Measurements from ENCODE around the gene FAM76A.

The FAM76A gene

GRCh38 chr1:27770293-27770830 is 44.6 kb downstream of the FAM76A start:
- H3K9ac ChIP-seq (ENCODE audit: low read length) = no peak overlapping the region
- H2BK120ac ChIP-seq (ENCODE audit: low read depth, low read length) = no peak overlapping the region
- H3K18ac ChIP-seq (ENCODE audit: low read length) = no peak overlapping the region
- peaks cover 6% of the 10 kb centered on the region for H3K4me1 ChIP-seq (ENCODE audit: control insufficient read depth, low read depth, low read length)
- no peak overlapping the region for H3K27ac ChIP-seq (ENCODE audit: low read depth, low read length)
- H2BK15ac ChIP-seq (replicated peaks; ENCODE audit: low read depth) = no peak overlapping the region
- no peak overlapping the region for H2AK5ac ChIP-seq (ENCODE audit: low read length)
- H4K8ac ChIP-seq (ENCODE audit: low read depth, low read length) = no peak overlapping the region
- H3K4me2 ChIP-seq (ENCODE audit: low read length) = no peak overlapping the region
- H3K4me3 ChIP-seq (ENCODE audit: low read length) = no peak overlapping the region
- H3K36me3 ChIP-seq (ENCODE audit: control insufficient read depth, insufficient read depth, low read length) = no peaks in the 10 kb centered on the region
- H3K79me1 ChIP-seq (ENCODE audit: low read length) = peaks cover 8% of the 10 kb centered on the region
- no peak overlapping the region for H4K5ac ChIP-seq (ENCODE audit: low read length)
- no CpG with 5 or more reads among the region's 2 CpGs for whole genome bisulfite sequencing (ENCODE audit: extremely low coverage, insufficient coverage, low lambda C conversion rate)
- H3K79me2 ChIP-seq (ENCODE audit: control insufficient read depth, insufficient read depth, low read length) = peaks cover 6% of the 10 kb centered on the region
- H3K27me3 ChIP-seq (ENCODE audit: insufficient read depth, low read length, poor library complexity) = no peaks in the 10 kb centered on the region
- peak; percentile 90 for DNase-seq
- no peak overlapping the region for H3K56ac ChIP-seq (ENCODE audit: low read length)
- H3K23ac ChIP-seq (ENCODE audit: low read length) = no peak overlapping the region
- H3K4ac ChIP-seq (ENCODE audit: low read depth, low read length) = no peak overlapping the region
- no peak overlapping the region for H2BK5ac ChIP-seq (ENCODE audit: low read length)

- Histone ChIP-seq H2BK15ac (replicated peaks; ENCODE audit: low read depth) (no peak overlapping the region), H3K23ac (ENCODE audit: low read length) (no peak overlapping the region), H4K8ac (ENCODE audit: low read depth, low read length) (no peak overlapping the region), H3K79me2 (ENCODE audit: control insufficient read depth, insufficient read depth, low read length) (peaks cover 6% of the 10 kb centered on the region), H3K18ac (ENCODE audit: low read length) (peak overlapping the region; percentile 61), H3K56ac (ENCODE audit: low read length) (peak overlapping the region; percentile 53), H3K4me2 (ENCODE audit: low read length) (peak overlapping the region; percentile 83), H2AK5ac (ENCODE audit: low read length) (no peak overlapping the region), H3K4ac (ENCODE audit: low read depth, low read length) (no peak overlapping the region), H3K27me3 (ENCODE audit: insufficient read depth, low read length, poor library complexity) (no peaks in the 10 kb centered on the region), H4K5ac (ENCODE audit: low read length) (no peak overlapping the region), H3K79me1 (ENCODE audit: low read length) (peaks cover 8% of the 10 kb centered on the region), H3K27ac (ENCODE audit: low read depth, low read length) (peak overlapping the region; percentile 51), H2BK5ac (ENCODE audit: low read length) (no peak overlapping the region), H3K9ac (ENCODE audit: low read length) (peak overlapping the region; percentile 46), H3K36me3 (ENCODE audit: control insufficient read depth, insufficient read depth, low read length) (no peaks in the 10 kb centered on the region), H2BK120ac (ENCODE audit: low read depth, low read length) (peak overlapping the region; percentile 45), H3K4me3 (ENCODE audit: low read length) (peak overlapping the region; percentile 47), H3K4me1 (ENCODE audit: control insufficient read depth, low read depth, low read length) (peaks cover 6% of the 10 kb centered on the region)
- peak; percentile 57 for DNase-seq
- WGBS (ENCODE audit: extremely low coverage, insufficient coverage, low lambda C conversion rate) = no CpG with 5 or more reads among the region's 18 CpGs
Measured at GRCh38 chr1:27772036-27772931, 46.5 kb downstream of the FAM76A start.

GRCh38 chr1:27772932-27773825 is 47.4 kb downstream of the FAM76A start, which contains the start of gene STX12:
TSS of gene STX12 (plus strand) at chr1:27773219. CDS start at chr1:27773308, 89 bp downstream.
- peak within 1 kb of the TSS; percentile 96 for H3K4me2 ChIP-seq (ENCODE audit: low read length)
- H3K27ac ChIP-seq (ENCODE audit: low read depth, low read length) = peak within 1 kb of the TSS; percentile 51
- H3K4me3 ChIP-seq (ENCODE audit: low read length) = peak within 1 kb of the TSS; percentile 93
- no peak within 1 kb of the TSS for H3K4ac ChIP-seq (ENCODE audit: low read depth, low read length)
- peak within 1 kb of the TSS; percentile 61 for H3K18ac ChIP-seq (ENCODE audit: low read length)
- no peak within 1 kb of the TSS for H3K23ac ChIP-seq (ENCODE audit: low read length)
- peaks cover 6% of the 10 kb centered on the region for H3K79me2 ChIP-seq (ENCODE audit: control insufficient read depth, insufficient read depth, low read length)
- no peak within 1 kb of the TSS for H2BK5ac ChIP-seq (ENCODE audit: low read length)
- no peak within 1 kb of the TSS for H2AK5ac ChIP-seq (ENCODE audit: low read length)
- no peak within 1 kb of the TSS for H4K5ac ChIP-seq (ENCODE audit: low read length)
- H3K79me1 ChIP-seq (ENCODE audit: low read length) = peaks cover 8% of the 10 kb centered on the region
- H3K36me3 ChIP-seq (ENCODE audit: control insufficient read depth, insufficient read depth, low read length) = no peaks in the 10 kb centered on the region
- H3K4me1 ChIP-seq (ENCODE audit: control insufficient read depth, low read depth, low read length) = peaks cover 6% of the 10 kb centered on the region
- H3K27me3 ChIP-seq (ENCODE audit: insufficient read depth, low read length, poor library complexity) = no peaks in the 10 kb centered on the region
- H3K9ac ChIP-seq (ENCODE audit: low read length) = peak within 1 kb of the TSS; percentile 83
- no peak within 1 kb of the TSS for H4K8ac ChIP-seq (ENCODE audit: low read depth, low read length)
- H2BK120ac ChIP-seq (ENCODE audit: low read depth, low read length) = no peak within 1 kb of the TSS
- WGBS (ENCODE audit: extremely low coverage, insufficient coverage, low lambda C conversion rate) = no CpG with 5 or more reads among the region's 58 CpGs
- DNase-seq = peak; percentile 99
- peak within 1 kb of the TSS; percentile 90 for H3K56ac ChIP-seq (ENCODE audit: low read length)
- no peak within 1 kb of the TSS for H2BK15ac ChIP-seq (replicated peaks; ENCODE audit: low read depth)

GRCh38 chr1:27773826-27774445 is 48.2 kb downstream of the FAM76A start:
- H2BK15ac ChIP-seq (replicated peaks; ENCODE audit: low read depth) = no peak overlapping the region
- H3K4ac ChIP-seq (ENCODE audit: low read depth, low read length) = no peak overlapping the region
- no peak overlapping the region for H2BK5ac ChIP-seq (ENCODE audit: low read length)
- H2BK120ac ChIP-seq (ENCODE audit: low read depth, low read length) = no peak overlapping the region
- H3K79me2 ChIP-seq (ENCODE audit: control insufficient read depth, insufficient read depth, low read length) = peaks cover 6% of the 10 kb centered on the region
- peak overlapping the region; percentile 96 for H3K4me2 ChIP-seq (ENCODE audit: low read length)
- no CpG with 5 or more reads among the region's 3 CpGs for WGBS (ENCODE audit: extremely low coverage, insufficient coverage, low lambda C conversion rate)
- H3K9ac ChIP-seq (ENCODE audit: low read length) = peak overlapping the region; percentile 83
- peaks cover 8% of the 10 kb centered on the region for H3K79me1 ChIP-seq (ENCODE audit: low read length)
- no peaks in the 10 kb centered on the region for H3K27me3 ChIP-seq (ENCODE audit: insufficient read depth, low read length, poor library complexity)
- H3K56ac ChIP-seq (ENCODE audit: low read length) = peak overlapping the region; percentile 90
- H3K36me3 ChIP-seq (ENCODE audit: control insufficient read depth, insufficient read depth, low read length) = no peaks in the 10 kb centered on the region
- no peak overlapping the region for H4K8ac ChIP-seq (ENCODE audit: low read depth, low read length)
- no peak overlapping the region for H3K27ac ChIP-seq (ENCODE audit: low read depth, low read length)
- H3K23ac ChIP-seq (ENCODE audit: low read length) = no peak overlapping the region
- peak; percentile 3 for DNase-seq
- H3K18ac ChIP-seq (ENCODE audit: low read length) = no peak overlapping the region
- H3K4me1 ChIP-seq (ENCODE audit: control insufficient read depth, low read depth, low read length) = peaks cover 6% of the 10 kb centered on the region
- H2AK5ac ChIP-seq (ENCODE audit: low read length) = no peak overlapping the region
- no peak overlapping the region for H4K5ac ChIP-seq (ENCODE audit: low read length)
- peak overlapping the region; percentile 93 for H3K4me3 ChIP-seq (ENCODE audit: low read length)

- DNase-seq = no peak
- H3K27ac ChIP-seq (ENCODE audit: low read depth, low read length) = no peak overlapping the region
- H3K4me3 ChIP-seq (ENCODE audit: low read length) = no peak overlapping the region
- H3K79me2 ChIP-seq (ENCODE audit: control insufficient read depth, insufficient read depth, low read length) = peaks cover 6% of the 10 kb centered on the region
- H3K27me3 ChIP-seq (ENCODE audit: insufficient read depth, low read length, poor library complexity) = no peaks in the 10 kb centered on the region
- H3K4me2 ChIP-seq (ENCODE audit: low read length) = no peak overlapping the region
- no peak overlapping the region for H3K9ac ChIP-seq (ENCODE audit: low read length)
- H3K4me1 ChIP-seq (ENCODE audit: control insufficient read depth, low read depth, low read length) = peaks cover 6% of the 10 kb centered on the region
- H3K23ac ChIP-seq (ENCODE audit: low read length) = no peak overlapping the region
- no CpG with 5 or more reads among the region's 2 CpGs for WGBS (ENCODE audit: extremely low coverage, insufficient coverage, low lambda C conversion rate)
- no peak overlapping the region for H3K4ac ChIP-seq (ENCODE audit: low read depth, low read length)
- no peaks in the 10 kb centered on the region for H3K36me3 ChIP-seq (ENCODE audit: control insufficient read depth, insufficient read depth, low read length)
- no peak overlapping the region for H3K18ac ChIP-seq (ENCODE audit: low read length)
- peaks cover 8% of the 10 kb centered on the region for H3K79me1 ChIP-seq (ENCODE audit: low read length)
- no peak overlapping the region for H4K5ac ChIP-seq (ENCODE audit: low read length)
- no peak overlapping the region for H2BK15ac ChIP-seq (replicated peaks; ENCODE audit: low read depth)
- H2BK120ac ChIP-seq (ENCODE audit: low read depth, low read length) = no peak overlapping the region
- no peak overlapping the region for H2BK5ac ChIP-seq (ENCODE audit: low read length)
- no peak overlapping the region for H4K8ac ChIP-seq (ENCODE audit: low read depth, low read length)
- H3K56ac ChIP-seq (ENCODE audit: low read length) = no peak overlapping the region
- H2AK5ac ChIP-seq (ENCODE audit: low read length) = no peak overlapping the region
Measured at GRCh38 chr1:27774654-27775053, 48.9 kb downstream of the FAM76A start.

Data from mesendoderm (in vitro differentiated cells).